ENCODE measurements around the gene CRTAP.

CRTAP gene

DNA sequence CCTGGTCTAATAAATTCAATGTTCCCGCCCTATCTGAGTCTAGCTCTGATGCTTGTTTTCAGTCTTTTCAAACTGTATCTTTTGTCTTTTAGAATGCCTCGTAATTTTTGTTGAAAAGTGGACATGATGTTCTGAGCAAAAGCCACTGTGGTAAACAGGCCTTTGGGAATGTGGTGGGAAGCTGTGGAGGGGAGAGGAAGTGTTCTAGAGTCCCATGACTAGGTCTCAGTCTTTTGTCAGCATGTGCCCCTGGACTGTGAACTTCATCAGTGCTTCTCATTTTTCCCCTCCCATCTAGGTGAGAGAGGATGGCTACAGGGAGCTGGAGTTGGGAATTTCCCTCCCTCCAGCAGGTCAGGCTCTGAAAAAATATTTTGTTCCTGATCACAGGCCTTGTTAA is 71.0 kb downstream of the CRTAP start:
- DNase-seq (ENCODE audit: extremely low read depth, low read depth), result no peak
- TF ChIP-seq, protein P1, sequence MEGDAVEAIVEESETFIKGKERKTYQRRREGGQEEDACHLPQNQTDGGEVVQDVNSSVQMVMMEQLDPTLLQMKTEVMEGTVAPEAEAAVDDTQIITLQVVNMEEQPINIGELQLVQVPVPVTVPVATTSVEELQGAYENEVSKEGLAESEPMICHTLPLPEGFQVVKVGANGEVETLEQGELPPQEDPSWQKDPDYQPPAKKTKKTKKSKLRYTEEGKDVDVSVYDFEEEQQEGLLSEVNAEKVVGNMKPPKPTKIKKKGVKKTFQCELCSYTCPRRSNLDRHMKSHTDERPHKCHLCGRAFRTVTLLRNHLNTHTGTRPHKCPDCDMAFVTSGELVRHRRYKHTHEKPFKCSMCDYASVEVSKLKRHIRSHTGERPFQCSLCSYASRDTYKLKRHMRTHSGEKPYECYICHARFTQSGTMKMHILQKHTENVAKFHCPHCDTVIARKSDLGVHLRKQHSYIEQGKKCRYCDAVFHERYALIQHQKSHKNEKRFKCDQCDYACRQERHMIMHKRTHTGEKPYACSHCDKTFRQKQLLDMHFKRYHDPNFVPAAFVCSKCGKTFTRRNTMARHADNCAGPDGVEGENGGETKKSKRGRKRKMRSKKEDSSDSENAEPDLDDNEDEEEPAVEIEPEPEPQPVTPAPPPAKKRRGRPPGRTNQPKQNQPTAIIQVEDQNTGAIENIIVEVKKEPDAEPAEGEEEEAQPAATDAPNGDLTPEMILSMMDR (IDR thresholded peaks at IDR 0.05; ENCODE audit: low read depth, low read length, missing control alignments), result no peak

DNA sequence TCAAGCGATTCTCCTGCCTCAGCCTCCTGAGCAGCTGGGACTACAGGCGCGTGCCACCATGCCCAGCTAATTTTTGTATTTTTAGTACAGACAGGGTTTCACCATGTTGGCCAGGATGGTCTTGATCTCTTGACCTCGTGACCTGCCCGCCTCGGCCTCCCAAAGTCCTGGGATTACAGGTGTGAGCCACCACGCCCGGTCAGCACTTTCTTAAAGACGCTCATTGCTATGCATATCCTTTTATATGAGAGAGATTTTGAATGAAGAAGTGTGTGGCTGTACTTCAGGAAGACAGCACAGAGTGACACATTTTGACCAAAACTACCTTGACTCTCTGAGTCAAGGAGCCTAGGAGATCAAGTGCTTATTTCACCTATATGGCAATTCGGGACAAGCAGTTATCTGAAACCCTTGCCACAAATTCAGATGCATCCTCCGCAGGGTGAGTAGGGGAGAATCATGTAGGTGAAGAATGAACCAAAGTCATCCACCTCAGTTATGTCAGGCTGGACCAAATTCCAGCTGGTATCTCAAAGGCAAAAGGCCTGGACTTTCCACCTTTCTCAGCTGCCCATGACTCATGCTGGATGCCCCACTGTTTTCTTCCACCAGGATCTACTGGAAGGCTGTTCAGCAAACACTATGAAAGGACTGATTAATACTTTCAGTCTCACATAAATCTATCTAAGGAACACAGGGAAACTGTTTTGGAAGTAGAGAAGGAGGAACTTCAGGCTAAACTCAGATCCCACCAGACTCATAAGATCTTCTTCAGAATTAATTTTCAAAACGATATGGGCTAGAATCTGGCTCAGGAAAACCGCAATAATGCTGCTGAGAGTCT is 72.9 kb downstream of the CRTAP start:
- H3K4me3 ChIP-seq (replicated peaks; ENCODE audit: low read depth, low read length), result no peak overlapping the region
- DNase-seq (ENCODE audit: extremely low read depth, low read depth), result no peak
- TF ChIP-seq, protein P1 (IDR thresholded peaks at IDR 0.05; ENCODE audit: low read depth, low read length, missing control alignments), result no peak

More for the DNA sequence above, 71.0 kb downstream of the CRTAP start:
- H3K4me3 ChIP-seq (replicated peaks; ENCODE audit: low read depth, low read length), result no peak overlapping the region

DNA sequence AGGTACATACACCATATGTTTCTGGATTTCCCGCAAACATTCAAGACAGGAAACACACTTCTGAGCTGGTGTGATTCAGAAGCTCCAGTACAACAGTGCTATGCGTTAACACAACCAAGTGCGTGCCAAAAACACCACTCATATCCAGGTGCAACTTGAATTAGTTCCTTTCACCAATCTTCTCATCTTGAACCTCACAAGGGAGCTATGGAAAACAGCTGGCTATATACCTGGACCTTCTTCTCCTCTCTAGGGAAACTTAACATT is 73.5 kb downstream of the CRTAP start:
- TF ChIP-seq, protein P1 (IDR thresholded peaks at IDR 0.05; ENCODE audit: low read depth, low read length, missing control alignments), result no peak
- no peak overlapping the region for H3K4me3 ChIP-seq (replicated peaks; ENCODE audit: low read depth, low read length)
- no peak for DNase-seq (ENCODE audit: extremely low read depth, low read depth)

DNA sequence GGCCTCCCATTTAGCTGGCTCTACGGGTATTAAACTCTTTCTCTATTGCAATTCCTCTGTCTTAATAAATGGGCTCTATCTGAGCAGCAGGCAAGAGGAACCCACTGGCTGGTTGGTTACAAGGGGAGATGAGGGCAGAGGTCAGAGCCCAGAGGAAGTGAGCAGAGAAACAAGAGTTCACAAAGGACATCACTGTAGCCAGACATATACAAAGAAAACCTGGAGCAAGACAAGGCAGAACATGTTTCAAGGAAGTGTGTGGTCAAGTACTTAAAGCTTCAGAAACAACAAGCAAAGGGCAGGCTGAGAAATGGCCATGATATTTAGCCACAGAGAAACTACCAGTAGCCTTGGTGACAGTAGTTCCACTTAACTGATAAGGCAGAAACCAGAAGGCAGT is 80.5 kb downstream of the CRTAP start:
- TF ChIP-seq, protein P1 (IDR thresholded peaks at IDR 0.05; ENCODE audit: low read depth, low read length, missing control alignments), result no peak
- H3K4me3 ChIP-seq (replicated peaks; ENCODE audit: low read depth, low read length), result no peak overlapping the region
- DNase-seq (ENCODE audit: extremely low read depth, low read depth), result no peak

DNA sequence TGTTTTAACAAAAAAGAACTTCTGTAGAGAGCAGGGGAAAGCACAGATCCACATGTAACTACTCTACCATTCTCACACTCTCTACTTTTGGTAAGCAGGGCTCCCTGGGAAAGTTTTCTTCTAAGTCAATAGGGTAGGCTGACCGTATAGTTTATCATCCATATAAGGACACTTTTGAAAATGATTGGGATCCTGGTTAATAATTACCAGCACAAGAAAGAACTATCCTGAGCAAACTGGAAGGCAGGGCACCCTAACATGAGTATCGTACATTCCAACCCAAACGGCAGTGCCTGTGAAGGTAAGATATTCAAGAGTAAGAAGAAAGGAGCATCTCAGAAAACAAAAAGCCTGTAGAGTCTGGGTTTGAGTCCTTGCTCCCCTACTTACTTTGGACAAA is 82.7 kb downstream of the CRTAP start:
- TF ChIP-seq, protein P1 (IDR thresholded peaks at IDR 0.05; ENCODE audit: low read depth, low read length, missing control alignments), result no peak
- H3K4me3 ChIP-seq (replicated peaks; ENCODE audit: low read depth, low read length), result no peak overlapping the region
- no peak for DNase-seq (ENCODE audit: extremely low read depth, low read depth)

Data from HFF-Myc (cell line).